Bronchial epithelial cell (primary cell): ENCODE measurements around the gene RGS11. TPM values are rescaled to one million over a fixed set of nuclear protein-coding genes. Genes with fewer than 3 reads are reported as not detected.

Experiments
- DNase-seq: peaks from one replicate; pipeline ENCODE4 v3.0.0-alpha.2; 2010; ENCODE audit warnings: low read depth
- FAIRE-seq: peaks from 2 replicates; lab custom pipeline; 2011; peaks lifted over from hg19 to GRCh38; lab: Jason Lieb, UNC
- H3K27me3 ChIP-seq: 2 replicates; pipeline ENCODE4 v1.5.1; 2011; ENCODE audit warnings: low read length; ENCODE audit not compliant: control insufficient read depth, insufficient read depth
- H3K36me3 ChIP-seq: 2 replicates; pipeline ENCODE4 v1.5.1; 2011; ENCODE audit warnings: low read length; ENCODE audit not compliant: control insufficient read depth, insufficient read depth
- H3K4me3 ChIP-seq: 2 replicates; pipeline ENCODE4 v1.5.1; 2011; ENCODE audit warnings: mild to moderate bottlenecking, low read depth, low read length, control low read depth
- CTCF ChIP-seq: IDR thresholded peaks from 2 replicates; pipeline ENCODE4 v1.5.1; 2011; ENCODE audit warnings: mild to moderate bottlenecking, moderate library complexity, low read length, control low read depth, inconsistent platforms; ENCODE audit not compliant: insufficient read depth, severe bottlenecking
- total RNA-seq: library from RNA; depleted of rRNA; stranded (reverse); fragments of >200 nt; gene quantifications from 2 replicates; pipeline ENCODE4 v1.2.1, GENCODE V29; 2014

The RGS11 gene
- total RNA-seq, 1 donor from 2014 or later = not detected

DNA sequence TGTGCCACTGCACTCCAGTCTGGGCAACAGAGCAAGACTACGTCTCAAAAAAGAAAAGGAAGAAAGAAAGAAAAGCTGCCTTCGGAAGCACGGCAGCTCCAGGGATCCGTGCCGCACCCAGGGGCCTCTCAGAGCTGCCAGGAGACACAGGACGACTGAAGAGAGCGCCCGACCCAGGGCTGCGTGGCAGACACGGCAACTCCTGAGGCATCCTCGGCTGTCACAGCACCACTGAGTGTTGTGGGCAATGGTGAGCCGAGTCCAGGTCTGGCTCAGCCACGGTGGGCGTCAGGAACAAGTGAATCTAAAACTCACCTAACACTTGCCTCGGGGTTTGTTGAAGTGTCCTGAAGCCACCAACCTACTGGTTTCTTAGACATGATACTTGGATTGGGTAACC is 36.0 kb upstream of the RGS11 start:
- FAIRE-seq (no peak), DNase-seq (no peak)
- no peak for TF ChIP-seq CTCF
- peaks cover 30% of the 10 kb centered on the region for H3K36me3 ChIP-seq
- H3K4me3 ChIP-seq = no peak overlapping the region
- no peaks in the 10 kb centered on the region for H3K27me3 ChIP-seq

DNA sequence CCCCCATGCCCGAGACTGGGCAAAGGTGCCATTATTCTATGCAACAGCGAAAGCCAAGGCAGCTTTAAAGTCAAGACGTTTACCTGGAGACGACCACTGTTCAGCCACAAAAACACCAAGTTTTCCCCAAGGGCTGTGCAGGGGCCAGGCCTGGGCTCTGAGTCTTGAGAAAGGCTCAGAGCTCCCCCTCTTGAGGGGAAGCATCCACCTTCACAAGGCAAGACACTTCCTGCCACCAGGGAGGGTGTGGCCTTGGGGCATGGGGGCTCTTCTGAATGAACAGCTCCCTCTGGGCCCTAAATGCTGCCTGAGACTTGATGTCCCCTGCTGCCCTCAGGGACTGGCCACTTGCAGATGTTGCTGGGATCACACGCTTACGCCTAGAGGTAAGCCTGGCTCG is 33.7 kb upstream of the RGS11 start:
- no peak for FAIRE-seq
- peaks cover 35% of the 10 kb centered on the region for H3K36me3 ChIP-seq
- no peak for TF ChIP-seq CTCF

DNA sequence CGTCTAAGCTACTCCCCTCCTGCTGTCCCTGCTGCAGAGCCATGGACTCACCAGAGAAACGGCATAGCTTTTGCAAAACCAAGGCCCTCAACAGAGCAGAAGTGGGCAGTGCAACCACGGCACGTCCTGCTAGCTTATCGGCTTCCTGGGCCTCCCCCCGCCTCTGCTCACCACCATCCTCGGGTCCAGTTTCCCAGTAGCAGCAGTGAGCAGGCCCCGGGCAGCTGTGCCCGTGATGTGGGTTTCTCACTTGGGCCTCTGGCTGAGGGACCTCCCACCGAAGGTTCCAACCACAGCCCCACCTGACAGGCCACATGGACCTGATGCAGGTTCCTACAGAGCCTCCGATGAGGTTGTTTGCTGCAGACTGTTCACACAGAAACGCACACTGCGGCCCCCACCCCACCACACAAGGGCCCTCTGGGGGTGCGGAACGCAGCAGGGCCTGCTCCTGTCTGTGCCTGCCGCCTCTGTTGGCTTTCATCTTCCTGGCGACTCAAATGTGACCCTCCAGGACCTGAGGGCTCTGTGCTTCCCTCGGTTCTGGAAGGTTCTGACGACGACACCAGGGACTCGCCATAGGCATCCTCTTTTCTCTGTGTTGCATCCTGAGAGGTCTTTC is 32.1 kb upstream of the RGS11 start:
- Histone ChIP-seq H3K4me3 (no peak overlapping the region), H3K36me3 (peaks cover 29% of the 10 kb centered on the region), H3K27me3 (no peaks in the 10 kb centered on the region)
- no peak for TF ChIP-seq CTCF
- FAIRE-seq (no peak), DNase-seq (no peak)

More for the DNA sequence above, 33.7 kb upstream of the RGS11 start:
- no peak for DNase-seq
- Histone ChIP-seq H3K27me3 (no peaks in the 10 kb centered on the region), H3K4me3 (no peak overlapping the region)

DNA sequence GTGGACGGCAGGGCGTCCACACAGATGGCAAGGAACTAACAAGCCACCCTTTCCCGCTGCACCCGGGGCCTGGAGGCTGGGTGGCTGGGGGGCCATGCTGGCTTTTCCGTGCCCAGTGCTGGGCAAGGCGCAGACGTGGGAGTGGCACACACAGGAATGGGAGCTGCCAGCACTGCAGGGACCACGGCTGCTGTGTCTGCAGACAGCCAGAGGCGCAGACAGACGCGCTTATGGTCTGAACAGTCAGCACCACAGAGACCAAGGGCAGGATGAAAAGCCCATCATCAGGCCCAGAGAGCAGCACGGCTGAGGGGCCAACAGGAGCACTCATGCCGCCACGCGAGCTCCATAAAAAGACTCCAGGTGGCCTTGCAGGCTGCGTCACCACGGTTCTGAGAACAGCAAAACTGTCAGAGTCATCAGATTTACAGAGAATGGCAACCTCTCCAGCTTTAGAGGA is 31.2 kb upstream of the RGS11 start:
- FAIRE-seq = no peak
- no peak for DNase-seq
- no peaks in the 10 kb centered on the region for H3K27me3 ChIP-seq
- peaks cover 29% of the 10 kb centered on the region for H3K36me3 ChIP-seq
- H3K4me3 ChIP-seq = no peak overlapping the region
- no peak for TF ChIP-seq CTCF

DNA sequence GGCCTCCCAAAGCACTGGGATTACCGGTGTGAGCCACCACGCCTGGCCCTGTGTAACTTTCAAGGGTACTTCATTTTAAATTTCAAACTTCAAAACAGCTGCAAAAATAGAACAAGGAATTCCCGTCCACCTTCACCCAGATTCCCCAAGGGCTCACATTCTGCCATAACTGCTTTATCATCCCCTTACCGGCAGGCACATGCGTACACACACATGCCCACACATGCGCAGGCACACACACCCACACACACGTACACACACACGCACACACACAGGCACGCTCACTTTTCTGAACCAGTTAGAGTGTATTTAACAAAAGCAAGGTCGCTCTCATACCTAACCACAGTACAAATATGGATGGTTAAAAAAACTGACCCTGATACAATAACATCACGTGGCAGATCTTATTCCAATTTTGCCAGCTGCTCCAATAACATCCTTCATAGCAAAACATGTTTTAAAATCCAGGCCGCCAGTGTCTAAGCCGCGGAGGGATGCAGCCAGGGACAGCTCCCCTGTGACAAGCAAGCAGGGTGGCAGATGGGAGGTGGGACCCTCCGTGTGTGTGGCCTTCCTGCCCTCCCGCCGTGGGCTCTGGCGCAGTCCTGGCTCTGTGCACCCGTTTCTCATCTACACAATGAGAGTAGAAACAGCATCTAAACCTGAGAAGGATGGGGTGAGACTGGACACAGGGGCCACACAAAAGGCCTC is 30.3 kb upstream of the RGS11 start:
- Histone ChIP-seq H3K27me3 (no peaks in the 10 kb centered on the region), H3K36me3 (peaks cover 28% of the 10 kb centered on the region), H3K4me3 (no peak overlapping the region)
- DNase-seq = peak; percentile 82
- FAIRE-seq = peak; percentile 96
- TF ChIP-seq CTCF = no peak
